GM21786 (cell line): Measurements from ENCODE around the gene TARBP2.

ENCODE experiments used
- ATAC-seq: cut with Tn5 transposase; IDR thresholded peaks from one replicate; pipeline ENCODE4 v1.9.1; 2021; ENCODE audit not compliant: unreplicated experiment

The TARBP2 gene

DNA sequence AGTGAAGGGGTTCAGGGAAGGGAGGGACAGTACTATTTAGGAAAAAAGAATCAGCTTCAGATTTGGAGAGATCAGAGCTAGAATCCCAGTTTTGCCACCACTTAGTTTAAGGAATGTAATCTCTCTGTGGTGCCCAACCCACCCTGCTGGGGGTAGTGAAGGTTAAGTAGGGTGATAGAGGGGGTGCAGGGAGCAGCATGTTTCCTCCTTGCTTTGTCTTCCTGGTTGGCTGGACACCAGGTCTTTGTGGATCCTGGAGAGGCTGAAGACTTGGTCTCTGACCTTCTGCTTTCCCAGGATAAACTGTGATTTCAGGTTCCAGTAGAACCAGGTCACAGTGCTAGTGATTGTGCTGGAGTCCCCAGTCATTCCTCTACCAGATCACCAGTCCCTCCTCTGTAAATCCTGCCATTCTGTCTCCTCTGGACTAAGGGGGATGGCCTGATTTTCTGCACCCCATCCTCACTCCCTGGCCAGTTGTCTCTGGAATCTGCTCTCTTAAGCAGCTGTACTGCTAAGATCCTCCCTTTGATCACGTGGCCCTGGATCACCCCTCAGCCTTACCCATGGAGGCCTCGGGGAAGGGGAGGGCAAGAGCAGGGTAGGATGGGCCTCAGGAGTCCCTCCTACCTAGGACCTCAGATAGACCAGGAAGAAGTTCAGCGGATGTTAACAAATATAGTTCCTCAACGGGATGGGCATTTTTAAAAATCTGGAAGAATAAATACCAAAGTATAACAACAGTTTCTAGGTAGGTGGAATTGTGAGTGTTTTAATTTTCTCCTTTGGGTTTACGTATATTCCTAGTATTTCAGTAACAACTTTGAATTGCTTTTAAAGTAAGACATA lies 5.0 kb upstream of the TARBP2 start:
- ATAC-seq = no peak

DNA sequence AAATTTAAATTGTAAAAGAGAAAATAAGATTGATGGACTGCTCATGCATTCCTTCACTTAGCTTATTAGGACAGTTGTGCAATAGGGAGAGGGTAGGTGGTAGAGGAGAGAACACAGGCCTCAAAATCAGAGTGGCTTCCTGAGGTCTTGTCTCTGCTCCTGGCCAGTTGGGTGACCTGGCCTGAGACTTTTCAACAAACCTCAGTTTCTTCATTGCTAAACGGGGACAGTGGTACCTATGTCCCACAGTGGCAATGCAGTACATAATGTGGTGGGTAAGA lies 4.4 kb upstream of the TARBP2 start:
- ATAC-seq = no peak

DNA sequence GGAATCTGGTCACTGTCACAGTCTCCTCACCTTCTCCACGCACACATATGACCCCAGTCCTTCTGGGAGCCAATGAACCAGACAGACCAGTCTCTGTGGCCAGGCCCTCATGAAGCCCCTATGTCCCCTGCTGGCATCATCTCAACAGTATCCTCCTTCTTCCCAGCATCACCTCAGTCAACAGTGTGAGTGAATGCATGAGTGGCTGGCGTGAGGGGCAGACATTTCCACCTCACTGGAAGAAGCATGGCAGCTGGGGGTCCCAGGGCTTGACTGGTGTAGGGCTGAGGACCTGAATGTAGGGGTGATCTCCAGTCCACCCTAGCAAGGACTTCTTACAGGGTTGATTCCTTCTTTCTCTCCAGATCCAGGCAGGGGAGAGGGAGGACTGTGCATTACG lies 3.6 kb upstream of the TARBP2 start:
- ATAC-seq = no peak

DNA sequence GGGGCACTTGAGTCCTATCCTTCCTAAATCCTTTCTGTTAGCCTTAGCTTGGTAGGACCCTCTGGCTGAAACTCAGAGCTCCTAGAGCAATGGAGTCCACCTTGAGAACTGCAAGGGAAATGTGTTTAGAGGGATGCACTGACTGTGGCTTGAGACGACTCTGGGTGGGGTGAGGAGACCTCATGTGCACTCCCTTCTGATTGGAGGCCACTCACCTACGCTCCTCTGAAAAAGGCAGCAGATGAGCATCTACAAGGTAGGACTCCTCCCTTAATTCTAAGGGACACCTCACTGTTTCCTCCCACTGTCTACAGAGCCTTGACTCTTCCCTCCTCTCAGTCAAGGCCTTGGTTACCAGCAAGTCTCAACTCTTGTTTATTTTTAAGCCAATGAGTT lies 2.9 kb upstream of the TARBP2 start:
- no peak for ATAC-seq

DNA sequence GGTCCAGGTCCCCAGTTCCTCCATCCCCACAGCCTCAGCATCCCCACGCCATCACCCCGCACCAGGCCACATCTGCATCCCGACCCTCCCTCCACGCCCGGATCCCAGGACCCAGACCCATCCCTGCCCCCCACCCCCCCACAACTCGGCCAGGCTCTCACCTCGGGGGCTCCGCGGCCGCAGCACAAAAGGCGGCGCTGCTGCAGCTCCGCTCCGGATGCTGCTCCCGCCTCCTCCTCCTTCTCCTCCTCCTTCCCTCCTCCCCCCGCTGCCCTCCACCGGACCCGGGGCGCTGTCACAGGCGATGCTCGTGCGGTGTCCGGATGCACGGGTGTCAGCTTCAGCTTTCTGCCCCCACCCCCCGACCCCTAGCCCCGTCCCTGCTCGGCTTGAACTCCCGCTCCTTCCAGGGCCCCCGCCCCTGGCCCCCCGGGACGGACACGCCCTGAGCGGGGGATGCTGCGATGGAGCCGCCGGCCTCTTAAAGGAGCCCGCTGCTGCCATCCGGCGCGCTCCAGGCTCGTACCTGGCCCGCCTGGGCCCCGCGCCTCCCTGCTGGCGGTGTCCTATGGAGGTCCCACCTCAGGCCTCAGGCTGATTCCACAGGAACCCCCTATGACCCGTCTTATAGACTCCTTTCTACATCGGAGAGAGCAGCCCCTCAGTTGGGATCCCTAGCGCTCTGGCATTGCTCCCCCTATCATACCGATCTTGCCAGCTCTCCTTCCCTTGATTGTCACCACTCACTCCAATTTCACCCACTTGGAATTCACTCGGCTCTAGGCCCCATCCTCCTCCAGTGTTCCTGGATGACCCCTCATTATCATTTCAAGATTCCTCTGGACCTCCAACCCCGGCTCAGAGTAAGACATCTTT lies 1.6 kb upstream of the TARBP2 start, which contains the start of gene MAP3K12:
Gene MAP3K12, minus strand, starts transcription at position 193 of the 876 bp plus-strand sequence. CDS start 12,067 bp downstream, outside the sequence.
- ATAC-seq = no peak

GRCh38 chr12:53500142-53500775 lies 824 bp upstream of the TARBP2 start:
- no peak for ATAC-seq

GRCh38 chr12:53501615-53502181 lies 615 bp downstream of the TARBP2 start:
- no peak for ATAC-seq

- ATAC-seq = no peak
These were observed 1.2 kb downstream of the TARBP2 start for GRCh38 chr12:53502331-53502730.

GRCh38 chr12:53502983-53503728 lies 2.1 kb downstream of the TARBP2 start:
- ATAC-seq = no peak

DNA sequence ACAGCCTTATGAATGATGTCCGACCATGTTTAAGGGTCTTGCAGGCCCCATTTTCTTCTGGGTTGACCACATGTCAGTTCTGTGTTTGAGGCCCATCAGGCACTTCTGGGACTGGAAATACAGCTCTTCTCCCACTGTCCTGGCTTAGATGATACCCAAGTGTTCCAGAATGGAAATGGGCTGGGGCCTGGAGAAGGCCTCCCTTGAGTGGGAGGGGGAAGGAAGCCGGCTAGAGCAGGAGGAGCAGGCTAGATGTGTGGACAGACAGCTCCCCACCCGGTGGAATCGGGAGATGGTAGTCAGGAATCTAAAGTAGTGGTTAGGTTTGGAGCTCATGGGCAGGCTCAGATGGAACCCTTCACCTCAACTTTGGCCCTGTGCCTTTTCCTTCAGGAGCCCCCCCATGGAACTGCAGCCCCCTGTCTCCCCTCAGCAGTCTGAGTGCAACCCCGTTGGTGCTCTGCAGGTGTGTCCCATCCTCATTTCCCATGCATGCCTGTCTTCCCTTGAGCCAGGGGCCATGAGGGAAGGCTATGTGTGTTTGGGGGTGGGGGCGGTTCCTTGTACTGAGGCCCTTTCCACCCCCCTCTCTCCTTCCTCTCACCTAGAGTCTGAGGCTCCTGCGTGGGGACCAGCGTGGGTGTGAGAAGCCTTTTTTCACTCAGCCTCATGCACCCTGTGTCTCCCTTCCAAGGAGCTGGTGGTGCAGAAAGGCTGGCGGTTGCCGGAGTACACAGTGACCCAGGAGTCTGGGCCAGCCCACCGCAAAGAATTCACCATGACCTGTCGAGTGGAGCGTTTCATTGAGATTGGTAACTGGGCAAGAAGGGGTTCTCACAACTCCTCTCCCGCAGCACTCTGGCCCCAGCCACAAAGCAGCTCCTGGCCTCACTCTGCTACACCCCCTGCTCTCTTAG lies 3.2 kb downstream of the TARBP2 start:
- no peak for ATAC-seq

- ATAC-seq = no peak
These were observed 4.0 kb downstream of the TARBP2 start for GRCh38 chr12:53505086-53505485.

DNA sequence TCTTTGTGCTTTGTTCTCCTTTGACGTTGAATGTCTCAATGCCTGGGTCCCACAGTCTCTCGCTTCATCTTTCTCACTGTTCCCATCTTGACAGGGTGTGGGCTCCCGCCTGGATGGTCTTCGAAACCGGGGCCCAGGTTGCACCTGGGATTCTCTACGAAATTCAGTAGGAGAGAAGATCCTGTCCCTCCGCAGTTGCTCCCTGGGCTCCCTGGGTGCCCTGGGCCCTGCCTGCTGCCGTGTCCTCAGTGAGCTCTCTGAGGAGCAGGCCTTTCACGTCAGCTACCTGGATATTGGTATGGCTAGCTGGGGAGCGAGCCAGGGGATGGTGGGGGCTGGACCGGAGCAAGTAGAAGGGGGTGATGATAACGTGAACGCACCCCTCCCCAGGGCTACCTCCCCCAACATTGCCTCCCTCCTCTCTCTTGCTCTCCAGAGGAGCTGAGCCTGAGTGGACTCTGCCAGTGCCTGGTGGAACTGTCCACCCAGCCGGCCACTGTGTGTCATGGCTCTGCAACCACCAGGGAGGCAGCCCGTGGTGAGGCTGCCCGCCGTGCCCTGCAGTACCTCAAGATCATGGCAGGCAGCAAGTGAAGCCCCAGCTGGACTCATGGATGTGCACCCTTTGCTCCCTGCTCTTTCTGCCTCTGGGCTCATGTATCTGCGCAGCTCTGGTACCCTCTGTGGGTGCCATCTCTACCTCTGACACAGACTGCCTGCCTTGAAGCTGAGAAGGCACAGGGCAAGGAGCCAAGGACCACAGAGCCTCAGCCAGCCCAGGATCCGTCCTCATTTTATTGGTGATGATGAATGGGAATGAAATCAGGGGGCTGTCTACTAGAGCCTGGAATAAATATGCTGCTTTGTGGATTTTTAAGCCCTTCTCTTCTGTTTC lies 4.7 kb downstream of the TARBP2 start:
- ATAC-seq = no peak

- no peak for ATAC-seq
These were observed 5.3 kb downstream of the TARBP2 start for GRCh38 chr12:53506450-53506785.

GRCh38 chr12:53506881-53507602 lies 6.0 kb downstream of the TARBP2 start, which contains the start of gene NPFF:
TSS of gene NPFF (minus strand) at chr12:53507484. CDS start at chr12:53507474, 10 bp downstream.
- no peak for ATAC-seq

DNA sequence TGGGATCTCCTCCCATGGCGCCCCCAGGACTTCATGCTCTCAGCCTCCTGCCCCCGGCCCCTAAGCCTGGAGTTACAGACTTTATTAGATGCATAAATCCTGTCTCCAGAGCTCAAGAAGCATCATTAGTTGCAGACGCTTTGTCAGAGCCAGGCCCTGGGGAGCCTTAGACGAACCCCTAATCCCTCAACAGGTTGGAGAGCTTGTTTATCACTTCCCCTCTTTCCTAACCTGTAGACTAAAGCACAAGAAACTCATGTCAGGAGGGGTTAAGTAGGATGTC lies 6.5 kb downstream of the TARBP2 start:
- no peak for ATAC-seq

GRCh38 chr12:53508534-53509170 lies 7.6 kb downstream of the TARBP2 start:
- peak; percentile 93 for ATAC-seq

GRCh38 chr12:53510181-53510812 lies 9.2 kb downstream of the TARBP2 start:
- no peak for ATAC-seq
